GM18502 (cell line): ENCODE measurements around the gene ZNF213.

ENCODE experiments used
- ATAC-seq: cut with Tn5 transposase; IDR thresholded peaks from one replicate; pipeline ENCODE4 v1.9.1; 2021; ENCODE audit warnings: mild to moderate bottlenecking; ENCODE audit not compliant: unreplicated experiment, poor library complexity

ZNF213 gene

DNA sequence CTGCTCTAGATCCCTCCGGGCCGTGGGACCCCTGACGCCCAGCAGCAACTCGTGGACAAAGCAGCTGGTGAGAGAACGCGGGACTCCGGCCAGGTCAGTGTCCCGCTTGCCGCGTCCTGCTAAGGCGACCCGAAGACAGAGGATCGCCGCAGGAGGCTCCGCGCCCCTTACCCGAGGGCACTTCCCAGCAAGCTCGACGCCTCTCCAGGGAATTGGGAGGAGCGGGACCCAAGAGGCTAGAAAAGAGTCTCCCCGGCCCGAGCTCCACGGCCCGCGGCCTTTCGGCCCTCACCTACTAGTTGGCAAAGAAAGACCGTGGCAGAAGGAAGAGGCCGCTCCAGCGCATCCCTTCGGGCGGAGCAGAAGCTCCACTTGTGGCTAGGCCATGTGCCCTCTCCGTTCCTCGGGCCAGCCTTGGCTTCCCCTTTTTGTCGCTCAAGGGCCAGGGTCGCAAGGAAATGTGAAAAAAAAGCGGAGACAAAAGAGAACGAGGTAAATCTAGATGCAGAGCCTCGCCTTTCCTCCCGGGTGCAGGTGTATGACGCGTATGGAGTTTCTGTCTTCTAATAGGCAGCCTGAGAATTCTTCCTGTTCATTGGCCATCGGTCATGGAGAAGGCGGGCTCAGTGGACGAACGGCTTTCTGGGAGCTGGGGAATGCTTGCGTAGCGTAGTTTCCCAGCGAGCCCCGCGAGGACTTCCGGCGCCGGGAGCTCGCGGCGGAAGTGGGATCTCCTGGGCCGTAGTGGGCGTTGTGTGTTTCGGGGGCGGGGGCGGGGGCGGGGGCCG, at the start of gene ZNF213:
Gene ZNF213 (plus strand): TSS at position 692 of the 788 bp plus-strand sequence. CDS start 2,252 bp downstream, outside the sequence.
- peak; percentile 89 for ATAC-seq

DNA sequence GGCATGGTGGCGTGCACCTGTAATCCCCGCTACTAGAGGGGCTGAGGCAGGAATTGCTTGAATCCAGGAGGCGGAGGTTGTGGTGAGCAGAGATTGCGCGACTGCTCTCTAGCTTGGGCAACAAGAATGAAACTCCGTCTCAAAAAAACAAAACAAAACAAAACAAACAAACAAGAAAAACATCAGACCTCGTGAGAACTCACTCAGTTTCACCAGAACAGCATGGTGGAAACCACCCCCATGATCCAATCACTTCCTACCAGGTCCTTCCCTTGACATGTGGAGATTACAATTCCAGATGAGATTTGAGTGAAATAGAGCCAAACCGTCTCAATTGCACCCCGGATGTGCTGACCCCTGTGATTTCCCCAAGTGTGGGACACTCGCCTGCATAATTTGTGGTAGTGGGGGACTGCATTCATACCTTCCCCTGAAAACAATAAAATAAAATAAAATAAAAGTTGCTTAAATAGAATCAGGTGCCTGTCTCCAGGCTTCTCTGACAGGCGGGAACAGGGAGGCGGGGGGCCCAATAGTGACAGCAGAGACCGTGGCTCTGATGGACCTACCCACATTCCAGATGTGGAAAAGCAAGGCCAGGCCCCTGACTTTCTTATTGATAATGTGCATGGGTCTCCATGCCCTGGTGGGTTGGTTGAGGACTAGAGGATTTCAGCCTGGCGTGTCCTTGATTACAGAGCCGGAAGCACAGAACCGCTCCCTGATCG, 48.8 kb upstream of the ZNF213 start:
- no peak for ATAC-seq

DNA sequence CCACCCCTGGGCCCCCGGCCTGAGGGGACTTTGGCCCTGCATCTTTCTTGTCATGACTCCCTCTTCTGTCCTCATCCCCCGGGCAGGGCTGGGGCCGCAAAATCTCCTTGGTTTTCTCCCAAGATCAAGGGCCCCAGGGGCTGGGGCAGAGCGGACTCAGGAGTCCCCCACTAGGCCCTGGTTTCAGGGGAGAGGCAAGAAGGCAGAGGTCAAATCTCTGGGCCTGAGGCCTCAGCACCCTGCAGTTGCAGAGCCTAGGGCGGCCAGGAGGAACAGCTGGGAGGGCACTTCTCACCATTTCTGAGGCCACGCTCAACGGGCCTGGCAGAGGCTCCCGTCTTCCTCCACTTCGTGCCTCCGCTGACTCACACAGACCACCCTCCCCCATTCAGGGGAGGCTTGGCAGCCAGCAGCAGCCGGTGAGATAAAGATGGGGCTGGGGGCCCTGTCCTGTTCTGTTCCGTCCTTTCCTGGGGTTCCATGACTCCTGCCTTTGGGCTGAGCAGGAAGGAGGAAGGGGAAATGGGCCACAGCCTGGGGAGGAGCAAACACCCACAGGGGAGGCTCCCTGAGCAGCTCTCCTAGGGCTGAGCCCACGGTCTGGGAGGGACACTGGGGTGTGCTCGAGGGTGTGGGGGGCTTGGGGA, 48.1 kb upstream of the ZNF213 start:
- no peak for ATAC-seq

- no peak for ATAC-seq
Measured at GRCh38 chr16:3087243-3088235, 47.3 kb upstream of the ZNF213 start.

DNA sequence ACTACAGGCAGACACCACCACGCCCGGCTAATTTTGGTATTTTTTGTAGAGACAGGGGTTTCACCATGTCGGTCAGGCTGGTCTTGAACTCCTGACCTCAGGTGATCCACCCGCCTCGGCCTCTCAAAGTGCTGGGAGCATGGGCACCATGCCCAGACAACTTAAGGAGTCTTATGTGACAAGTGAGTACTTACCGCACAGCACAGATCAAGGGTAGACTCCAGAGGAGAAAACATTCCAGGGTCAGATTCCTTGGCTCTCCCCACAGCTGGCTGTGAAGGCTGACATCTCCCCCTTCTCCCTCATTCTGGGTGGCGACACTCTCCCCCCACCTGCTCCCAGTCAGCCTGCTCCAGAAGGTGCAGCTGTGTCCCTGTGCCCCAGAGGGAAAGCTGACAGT, 46.4 kb upstream of the ZNF213 start:
- ATAC-seq: no peak

DNA sequence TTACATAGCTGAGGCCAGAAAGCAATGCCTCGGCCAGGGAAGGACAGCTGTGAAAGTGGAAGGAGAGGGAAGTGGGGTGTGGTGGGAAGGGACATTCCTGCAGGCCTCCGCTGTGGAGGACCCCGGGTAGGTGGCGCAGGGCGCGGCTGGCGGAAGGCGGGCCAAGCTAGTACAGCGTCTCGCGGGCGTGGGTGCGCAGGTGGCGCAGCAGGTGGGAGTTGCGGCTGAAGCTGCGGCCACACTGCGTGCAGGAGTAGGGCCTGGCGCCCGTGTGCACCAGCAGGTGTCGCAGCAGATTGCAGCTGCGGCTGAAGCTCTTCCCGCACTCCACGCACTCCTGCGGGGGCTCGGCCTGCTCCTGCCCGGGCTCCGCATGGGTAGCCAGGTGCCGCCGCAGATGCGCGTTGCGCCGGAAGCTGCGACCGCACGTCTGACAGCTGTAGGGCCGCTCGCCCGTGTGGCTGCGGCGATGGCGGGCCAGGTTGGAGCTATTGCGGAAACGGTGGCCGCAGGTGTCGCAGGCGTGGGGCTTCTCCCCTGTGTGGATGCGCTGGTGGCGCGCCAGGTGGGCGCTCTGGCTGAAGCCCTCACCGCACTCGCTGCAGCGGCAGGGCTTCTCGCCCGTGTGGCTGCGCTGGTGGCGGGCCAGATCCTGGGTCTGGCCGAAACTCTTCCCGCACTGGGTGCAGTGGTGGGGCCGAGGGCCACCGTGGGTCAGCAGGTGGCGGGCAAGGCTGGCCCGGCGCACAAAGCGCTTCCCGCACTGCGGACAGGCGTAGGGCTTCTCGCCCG, 45.7 kb upstream of the ZNF213 start:
- ATAC-seq: no peak

GRCh38 chr16:3089717-3090592, 44.9 kb upstream of the ZNF213 start:
- ATAC-seq: no peak

GRCh38 chr16:3091551-3091950, 43.3 kb upstream of the ZNF213 start:
- ATAC-seq: no peak

DNA sequence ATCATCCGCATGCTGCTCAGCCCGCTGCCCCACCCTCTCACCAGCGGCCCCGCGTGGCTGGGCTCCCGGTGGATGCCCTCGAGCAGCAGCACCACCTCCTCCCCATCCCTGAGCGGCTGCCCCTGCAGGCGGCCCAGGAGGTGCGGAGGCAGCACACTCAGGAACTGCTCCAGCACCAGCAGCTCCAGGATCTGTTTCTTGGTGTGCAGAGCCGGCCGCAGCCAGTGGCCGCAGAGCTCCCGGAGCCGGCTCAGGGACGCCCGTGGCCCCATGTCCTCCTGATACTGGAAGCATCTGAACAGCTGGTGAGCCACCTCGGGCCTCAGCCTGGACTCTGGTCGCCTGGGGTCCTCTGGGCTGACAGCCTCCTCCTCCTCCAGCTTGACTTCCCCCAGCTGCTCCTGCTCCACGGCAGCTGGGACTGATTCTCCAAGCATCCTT, 42.3 kb upstream of the ZNF213 start:
- no peak for ATAC-seq

DNA sequence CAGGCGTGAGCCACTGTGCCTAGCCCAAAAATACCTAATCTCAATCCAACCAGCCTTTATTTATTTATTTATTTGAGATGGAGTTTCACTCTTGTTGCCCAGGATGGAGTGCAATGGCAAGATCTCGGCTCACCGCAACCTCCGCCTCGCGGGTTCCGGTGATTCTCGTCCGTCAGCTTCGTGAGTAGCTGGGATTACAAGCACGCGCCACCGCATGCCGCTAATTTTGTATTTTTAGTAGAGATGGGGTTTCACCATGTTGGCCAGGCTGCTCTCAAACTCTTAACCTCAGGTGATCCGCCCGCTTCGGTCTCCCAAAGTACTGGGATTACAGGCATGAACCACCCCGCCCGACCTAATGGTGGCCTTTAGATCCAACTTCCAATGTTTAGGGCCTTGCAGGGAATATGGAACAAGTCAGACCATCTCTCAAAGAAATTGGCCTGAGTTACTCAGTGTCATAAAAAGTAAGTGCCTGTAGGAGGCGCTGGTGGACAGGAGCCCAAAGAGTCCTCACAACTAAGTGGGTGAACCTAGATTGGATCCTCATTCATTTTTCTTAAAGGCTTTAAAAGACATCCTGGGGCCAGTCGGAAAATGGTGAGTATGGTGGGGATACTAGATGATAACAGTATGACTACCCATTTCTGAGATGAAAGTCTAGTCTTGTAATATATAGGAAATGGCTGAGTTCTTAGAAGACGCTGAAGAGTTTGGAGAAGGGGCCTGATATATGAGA, 40.4 kb upstream of the ZNF213 start:
- ATAC-seq: no peak

- ATAC-seq: peak; percentile 65
Measured at GRCh38 chr16:3095869-3096268, 39.0 kb upstream of the ZNF213 start.

- no peak for ATAC-seq
Measured at GRCh38 chr16:3096362-3096761, 38.5 kb upstream of the ZNF213 start.

DNA sequence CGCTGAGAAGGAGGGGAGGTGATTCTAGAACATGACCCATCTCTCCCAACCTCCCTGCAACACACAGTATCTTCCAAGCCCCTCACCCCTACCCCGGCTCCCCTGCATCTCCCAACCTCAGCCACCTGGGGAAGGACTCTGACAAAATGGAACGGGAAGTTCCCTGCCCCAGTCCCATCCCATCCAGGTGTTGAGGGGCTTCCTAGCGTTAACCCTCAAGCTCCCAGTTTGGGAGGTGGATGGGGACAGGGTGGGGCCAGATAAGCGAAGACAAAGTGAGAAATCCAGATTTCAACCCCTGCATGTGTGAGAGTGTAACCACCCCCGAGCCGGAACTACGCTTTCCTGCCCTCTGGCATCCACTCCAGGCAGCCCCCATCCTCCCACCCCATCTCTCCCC, 37.6 kb upstream of the ZNF213 start:
- no peak for ATAC-seq

- no peak for ATAC-seq
Measured at GRCh38 chr16:3098459-3099394, 36.1 kb upstream of the ZNF213 start, which contains the start of gene ZSCAN10. ZSCAN10 (minus strand) TSS chr16:3099294; CDS start chr16:3092937, 6,357 bp downstream.

DNA sequence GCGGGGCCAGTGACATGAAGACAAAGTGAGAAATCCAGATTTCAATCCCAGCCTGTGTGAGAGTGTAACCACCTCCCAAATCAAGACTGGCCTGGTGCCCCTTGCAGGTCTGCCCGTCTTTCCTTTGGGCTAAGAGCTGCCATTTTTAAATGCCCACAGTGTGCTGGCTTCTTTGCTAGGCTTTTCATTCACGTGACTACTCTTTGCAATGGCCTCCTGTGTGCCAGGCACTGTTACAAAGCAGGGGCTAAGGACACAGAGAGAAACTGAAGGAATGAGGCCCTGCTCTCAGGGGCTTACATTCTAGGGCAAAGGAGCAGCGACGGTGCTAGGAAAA, 35.5 kb upstream of the ZNF213 start:
- ATAC-seq: no peak

GRCh38 chr16:3099732-3100499, 34.9 kb upstream of the ZNF213 start:
- peak; percentile 54 for ATAC-seq
